ENCODE measurements around the gene RIMBP3C. TPM values are rescaled to one million over a fixed set of nuclear protein-coding genes. Genes with fewer than 3 reads are reported as not detected.
A peak's percentile ranks its signal among the peaks of the same experiment; 100 is the strongest.
"Not testable (repeated sequence)": the region's sequence is repeated elsewhere in the genome, so short reads cannot be mapped to it uniquely, and the experiment has no call there.

RIMBP3C gene
- total RNA-seq, 2 donors from 2014 or later = 0.50 to 1.4 TPM

GRCh38 chr22:21568347-21569075 lies 17.2 kb upstream of the RIMBP3C start:
- ATAC-seq (peak in 1 of 2 donors; percentile 22), DNase-seq (ENCODE audit: low spot score) (peak; percentile 69)
- no peaks in the 10 kb centered on the region for H3K27me3 Mint-ChIP-seq
- H3K4me1 Mint-ChIP-seq (ENCODE audit: low read depth in 2 of 2) = peaks cover 42 to 49% of the 10 kb centered on the region in 2 donors
- no peaks in the 10 kb centered on the region for H3K9me3 Mint-ChIP-seq
- peak overlapping the region; percentile 98 for H3K27ac Mint-ChIP-seq
- peaks cover 23% of the 10 kb centered on the region for H3K36me3 Mint-ChIP-seq
- H3K4me3 Mint-ChIP-seq = peak overlapping the region; percentile 90

GRCh38 chr22:21567456-21568346 lies 16.4 kb upstream of the RIMBP3C start, which contains the start of gene UBE2L3:
TSS of gene UBE2L3 (plus strand) at chr22:21567714. CDS start at chr22:21567745, 31 bp downstream.
- peak within 1 kb of the TSS; percentile 90 for H3K4me3 Mint-ChIP-seq
- peak within 1 kb of the TSS; percentile 98 for H3K27ac Mint-ChIP-seq
- peaks cover 35 to 41% of the 10 kb centered on the region in 2 donors for H3K4me1 Mint-ChIP-seq (ENCODE audit: low read depth in 2 of 2)
- DNase-seq (ENCODE audit: low spot score) = peak; percentile 91
- H3K27me3 Mint-ChIP-seq = no peaks in the 10 kb centered on the region
- H3K36me3 Mint-ChIP-seq = peaks cover 18% of the 10 kb centered on the region
- peak; percentile 79 to 82 for ATAC-seq
- H3K9me3 Mint-ChIP-seq = no peaks in the 10 kb centered on the region

GRCh38 chr22:21564411-21564810 lies 13.2 kb upstream of the RIMBP3C start:
- DNase-seq (ENCODE audit: low spot score) = no peak
- H3K4me3 Mint-ChIP-seq = no peak overlapping the region
- peaks cover 14 to 15% of the 10 kb centered on the region in 2 donors for H3K4me1 Mint-ChIP-seq (ENCODE audit: low read depth in 2 of 2)
- peaks cover 4% of the 10 kb centered on the region for H3K36me3 Mint-ChIP-seq
- H3K27me3 Mint-ChIP-seq = no peaks in the 10 kb centered on the region
- ATAC-seq = no peak
- peak overlapping the region in 1 of 2 donors; percentile 18 for H3K27ac Mint-ChIP-seq
- no peaks in the 10 kb centered on the region for H3K9me3 Mint-ChIP-seq

- Mint-ChIP-seq H3K27ac (peak overlapping the region in 1 of 2 donors; percentile 18), H3K27me3 (no peaks in the 10 kb centered on the region), H3K36me3 (no peaks in the 10 kb centered on the region), H3K4me3 (no peak overlapping the region), H3K9me3 (no peaks in the 10 kb centered on the region), H3K4me1 (ENCODE audit: low read depth in 2 of 2) (peaks cover 11 to 12% of the 10 kb centered on the region in 2 donors)
- no peak for DNase-seq (ENCODE audit: low spot score)
- no peak for ATAC-seq
Measured at GRCh38 chr22:21563912-21564311, 12.7 kb upstream of the RIMBP3C start.

GRCh38 chr22:21560657-21561056 lies 9.4 kb upstream of the RIMBP3C start:
- H3K36me3 Mint-ChIP-seq; DNase-seq (ENCODE audit: low spot score); ATAC-seq; H3K4me1 Mint-ChIP-seq (ENCODE audit: low read depth in 2 of 2); H3K27me3 Mint-ChIP-seq; H3K9me3 Mint-ChIP-seq; H3K27ac Mint-ChIP-seq; H3K4me3 Mint-ChIP-seq: not testable (repeated sequence)

GRCh38 chr22:21559345-21560125 lies 8.3 kb upstream of the RIMBP3C start:
- H3K4me1 Mint-ChIP-seq (ENCODE audit: low read depth in 2 of 2); H3K27ac Mint-ChIP-seq; H3K36me3 Mint-ChIP-seq; DNase-seq (ENCODE audit: low spot score); H3K9me3 Mint-ChIP-seq; H3K27me3 Mint-ChIP-seq; H3K4me3 Mint-ChIP-seq: not testable (repeated sequence)
- peak; percentile 31 to 33 for ATAC-seq

- ATAC-seq = peak; percentile 21 to 34
- H3K36me3 Mint-ChIP-seq; H3K27ac Mint-ChIP-seq; DNase-seq (ENCODE audit: low spot score); H3K27me3 Mint-ChIP-seq; H3K4me3 Mint-ChIP-seq; H3K9me3 Mint-ChIP-seq; H3K4me1 Mint-ChIP-seq (ENCODE audit: low read depth in 2 of 2): not testable (repeated sequence)
Measured at GRCh38 chr22:21550678-21551047, 598 bp downstream of the RIMBP3C start.

- not testable (repeated sequence) for DNase-seq (ENCODE audit: low spot score); H3K4me1 Mint-ChIP-seq (ENCODE audit: low read depth in 2 of 2); H3K9me3 Mint-ChIP-seq; H3K27ac Mint-ChIP-seq; H3K4me3 Mint-ChIP-seq; H3K27me3 Mint-ChIP-seq; H3K36me3 Mint-ChIP-seq
- peak; percentile 86 to 93 for ATAC-seq
Measured at GRCh38 chr22:21550008-21550677, 1.1 kb downstream of the RIMBP3C start.

- not testable (repeated sequence) for H3K36me3 Mint-ChIP-seq; H3K27me3 Mint-ChIP-seq; H3K27ac Mint-ChIP-seq; H3K4me1 Mint-ChIP-seq (ENCODE audit: low read depth in 2 of 2); H3K4me3 Mint-ChIP-seq; DNase-seq (ENCODE audit: low spot score); H3K9me3 Mint-ChIP-seq
- peak; percentile 33 to 60 for ATAC-seq
Measured at GRCh38 chr22:21549558-21549957, 1.7 kb downstream of the RIMBP3C start.

- not testable (repeated sequence) for ATAC-seq; H3K4me3 Mint-ChIP-seq; H3K36me3 Mint-ChIP-seq; H3K9me3 Mint-ChIP-seq; H3K27me3 Mint-ChIP-seq; H3K4me1 Mint-ChIP-seq (ENCODE audit: low read depth in 2 of 2); DNase-seq (ENCODE audit: low spot score); H3K27ac Mint-ChIP-seq
Measured at GRCh38 chr22:21544432-21545322, 6.6 kb downstream of the RIMBP3C start.

GRCh38 chr22:21539862-21540261 lies 11.4 kb downstream of the RIMBP3C start:
- not testable (repeated sequence) for DNase-seq (ENCODE audit: low spot score); H3K27ac Mint-ChIP-seq; H3K9me3 Mint-ChIP-seq; H3K27me3 Mint-ChIP-seq; ATAC-seq; H3K36me3 Mint-ChIP-seq; H3K4me3 Mint-ChIP-seq; H3K4me1 Mint-ChIP-seq (ENCODE audit: low read depth in 2 of 2)

GRCh38 chr22:21532863-21533648 lies 18.2 kb downstream of the RIMBP3C start:
- not testable (repeated sequence) for H3K4me1 Mint-ChIP-seq (ENCODE audit: low read depth in 2 of 2); DNase-seq (ENCODE audit: low spot score); H3K9me3 Mint-ChIP-seq; H3K36me3 Mint-ChIP-seq; H3K27me3 Mint-ChIP-seq; H3K27ac Mint-ChIP-seq; H3K4me3 Mint-ChIP-seq; ATAC-seq

Measured in natural killer cell treated with Interleukin-12 subunit alpha and Interleukin-12 subunit beta and Interleukin-15 and Interleukin-18, amount 100 ng/mL, for 72 hours (primary cell).